Activated T-cell treated with anti-CD3 and anti-CD28 coated beads, Interleukin-2, amount 50 U/mL, for 24 hours (primary cell): Measurements from ENCODE around the gene ZNF148.

Source experiments
- DNase-seq: peaks from one replicate; pipeline ENCODE4 v3.0.0-alpha.2; 2020
- H3K27ac Mint-ChIP-seq: 2 replicates; pipeline ENCODE4 v1.8.0; 2020; ENCODE audit warnings: mild to moderate bottlenecking, mixed read lengths
- H3K27me3 Mint-ChIP-seq: 2 replicates; pipeline ENCODE4 v1.8.0; 2020; ENCODE audit warnings: mixed read lengths
- H3K36me3 Mint-ChIP-seq: 2 replicates; pipeline ENCODE4 v1.8.0; 2020; ENCODE audit warnings: low read depth, mixed read lengths
- H3K4me1 Mint-ChIP-seq: 2 replicates; pipeline ENCODE4 v1.8.0; 2020; ENCODE audit warnings: low read depth, mixed read lengths
- H3K4me3 Mint-ChIP-seq: 2 replicates; pipeline ENCODE4 v1.8.0; 2020; ENCODE audit warnings: mild to moderate bottlenecking, moderate library complexity, mixed read lengths
- H3K9me3 Mint-ChIP-seq: 2 replicates; pipeline ENCODE4 v1.8.0; 2020; ENCODE audit warnings: mixed read lengths

Gene ZNF148

DNA sequence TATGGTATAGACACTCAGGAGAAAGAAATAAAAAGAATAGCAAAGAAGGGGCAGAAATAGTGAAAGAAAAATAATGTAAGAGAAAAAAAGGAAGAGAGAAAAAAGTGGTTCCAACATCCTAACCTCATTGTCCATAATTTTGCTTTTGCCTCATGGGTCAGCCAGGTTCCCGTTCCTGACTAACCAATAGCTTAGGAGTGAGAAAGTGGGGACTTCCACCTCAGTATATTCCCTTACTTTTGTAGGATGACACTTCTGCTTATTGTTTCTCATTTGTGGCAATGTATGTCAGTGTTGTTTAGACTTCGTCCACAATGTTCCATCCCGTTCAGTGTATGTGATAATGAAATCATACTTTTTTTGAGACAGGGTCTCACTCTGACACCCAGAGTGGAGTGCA is 153.3 kb downstream of the ZNF148 start:
- Mint-ChIP-seq H3K27me3 (no peaks in the 10 kb centered on the region), H3K36me3 (peaks cover 4% of the 10 kb centered on the region), H3K4me3 (no peak overlapping the region), H3K9me3 (no peaks in the 10 kb centered on the region), H3K4me1 (peaks cover 11% of the 10 kb centered on the region), H3K27ac (no peak overlapping the region)
- DNase-seq, result no peak

DNA sequence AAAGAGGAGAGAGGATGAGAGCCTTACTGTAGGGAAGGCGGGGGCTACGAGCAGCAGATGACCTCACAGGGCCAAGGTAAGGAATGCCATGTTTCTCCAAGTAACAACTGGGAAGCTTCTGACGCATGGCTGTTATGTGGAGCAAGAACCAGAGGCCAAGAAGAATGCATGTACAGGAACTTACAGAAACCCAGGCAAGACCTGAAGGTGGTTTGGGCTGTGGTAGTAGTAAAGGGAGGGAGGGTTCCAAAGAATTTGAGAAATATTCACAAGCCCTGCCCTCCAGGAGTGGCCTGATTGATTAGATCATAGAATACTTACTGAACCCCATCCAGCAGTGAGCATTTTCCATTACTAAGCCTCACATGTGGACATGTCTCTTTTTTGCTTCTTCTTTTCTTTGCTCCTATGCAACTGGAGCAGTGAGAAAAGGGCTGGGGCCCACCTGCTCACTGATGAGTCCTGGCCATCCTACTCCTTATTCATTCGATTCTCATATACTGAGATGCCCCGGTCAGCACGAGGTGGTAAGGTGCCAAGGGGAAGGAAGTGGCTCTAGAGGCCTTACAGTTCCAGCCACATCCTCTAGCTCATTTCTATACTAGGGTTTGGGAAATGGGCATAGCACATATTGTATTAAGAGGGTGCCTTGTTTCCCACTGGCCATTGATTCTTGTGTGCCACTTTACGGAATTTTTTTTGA is 154.2 kb downstream of the ZNF148 start:
- H3K9me3 Mint-ChIP-seq, result no peaks in the 10 kb centered on the region
- H3K27me3 Mint-ChIP-seq, result no peaks in the 10 kb centered on the region
- no peak overlapping the region for H3K4me3 Mint-ChIP-seq
- DNase-seq, result no peak
- peaks cover under 1% of the 10 kb centered on the region for H3K36me3 Mint-ChIP-seq
- no peak overlapping the region for H3K27ac Mint-ChIP-seq
- peaks cover 11% of the 10 kb centered on the region for H3K4me1 Mint-ChIP-seq

DNA sequence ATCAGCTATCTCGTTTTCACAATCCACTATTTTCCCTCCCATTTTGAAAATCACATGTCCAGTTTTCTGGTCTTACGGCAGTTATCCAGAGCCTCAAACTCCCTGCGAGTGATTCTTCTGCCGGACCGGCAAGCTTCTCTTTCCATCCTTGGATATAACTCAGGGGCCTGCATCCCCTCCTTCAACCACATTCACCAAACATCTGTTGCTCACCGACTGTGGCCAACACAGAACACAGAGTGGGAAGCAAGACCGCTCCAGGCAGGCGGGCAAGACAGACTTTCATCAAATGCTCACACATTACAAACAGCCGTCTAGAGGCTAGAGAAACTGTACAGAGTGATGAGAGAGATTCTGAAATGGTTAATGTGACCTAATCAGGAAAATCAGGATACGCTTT is 154.9 kb downstream of the ZNF148 start:
- no peaks in the 10 kb centered on the region for H3K36me3 Mint-ChIP-seq
- DNase-seq, result no peak
- H3K27ac Mint-ChIP-seq, result no peak overlapping the region
- peaks cover 11% of the 10 kb centered on the region for H3K4me1 Mint-ChIP-seq
- no peak overlapping the region for H3K4me3 Mint-ChIP-seq
- no peaks in the 10 kb centered on the region for H3K27me3 Mint-ChIP-seq
- H3K9me3 Mint-ChIP-seq, result no peaks in the 10 kb centered on the region

DNA sequence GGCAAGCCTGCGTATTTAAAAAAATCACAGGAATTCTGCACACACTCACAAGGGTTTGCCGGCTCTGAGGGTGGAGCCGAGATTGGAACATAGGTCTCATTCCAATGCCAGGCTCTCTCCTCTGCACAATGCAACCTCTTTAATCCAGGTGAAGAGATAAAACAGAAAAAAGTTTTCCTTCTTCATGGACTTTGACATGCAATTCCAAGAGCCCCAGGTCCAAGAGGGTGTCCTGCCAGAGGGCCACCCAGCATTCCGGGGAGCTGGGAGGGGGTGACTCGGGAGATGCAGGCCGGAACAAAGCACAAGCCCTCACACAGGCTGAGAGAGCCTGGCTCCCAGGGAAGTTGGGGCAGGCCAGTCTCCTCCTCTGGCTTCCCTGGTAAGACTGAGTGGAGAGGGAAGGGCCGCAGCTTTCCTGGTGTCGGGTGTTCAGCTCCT is 155.8 kb downstream of the ZNF148 start:
- Mint-ChIP-seq H3K27ac (no peak overlapping the region), H3K27me3 (peaks cover 5% of the 10 kb centered on the region), H3K4me3 (no peak overlapping the region), H3K36me3 (no peaks in the 10 kb centered on the region), H3K9me3 (no peaks in the 10 kb centered on the region), H3K4me1 (peaks cover 16% of the 10 kb centered on the region)
- no peak for DNase-seq

DNA sequence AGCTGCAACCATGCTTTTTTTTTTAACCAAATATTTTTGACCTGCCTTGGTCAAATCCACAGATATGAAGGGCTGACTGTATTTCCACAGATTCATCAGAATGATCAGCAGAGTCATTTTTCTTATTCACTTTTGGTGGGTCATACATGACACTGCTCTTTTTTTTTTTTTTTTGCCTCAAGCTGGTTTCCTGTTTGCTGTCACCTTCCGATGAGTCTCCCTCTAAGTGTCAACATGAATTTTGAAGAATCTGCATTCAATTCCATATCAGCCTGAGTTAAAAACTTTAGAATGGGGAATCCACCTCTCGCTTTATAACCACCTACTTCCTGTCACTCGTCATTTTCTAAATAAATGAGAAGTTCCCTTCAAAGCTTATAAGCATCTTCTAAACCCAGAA is 160.4 kb downstream of the ZNF148 start:
- H3K36me3 Mint-ChIP-seq, result no peaks in the 10 kb centered on the region
- peaks cover 22% of the 10 kb centered on the region for H3K4me1 Mint-ChIP-seq
- no peaks in the 10 kb centered on the region for H3K9me3 Mint-ChIP-seq
- no peak overlapping the region for H3K4me3 Mint-ChIP-seq
- peaks cover 44% of the 10 kb centered on the region for H3K27me3 Mint-ChIP-seq
- DNase-seq, result no peak
- H3K27ac Mint-ChIP-seq, result no peak overlapping the region

DNA sequence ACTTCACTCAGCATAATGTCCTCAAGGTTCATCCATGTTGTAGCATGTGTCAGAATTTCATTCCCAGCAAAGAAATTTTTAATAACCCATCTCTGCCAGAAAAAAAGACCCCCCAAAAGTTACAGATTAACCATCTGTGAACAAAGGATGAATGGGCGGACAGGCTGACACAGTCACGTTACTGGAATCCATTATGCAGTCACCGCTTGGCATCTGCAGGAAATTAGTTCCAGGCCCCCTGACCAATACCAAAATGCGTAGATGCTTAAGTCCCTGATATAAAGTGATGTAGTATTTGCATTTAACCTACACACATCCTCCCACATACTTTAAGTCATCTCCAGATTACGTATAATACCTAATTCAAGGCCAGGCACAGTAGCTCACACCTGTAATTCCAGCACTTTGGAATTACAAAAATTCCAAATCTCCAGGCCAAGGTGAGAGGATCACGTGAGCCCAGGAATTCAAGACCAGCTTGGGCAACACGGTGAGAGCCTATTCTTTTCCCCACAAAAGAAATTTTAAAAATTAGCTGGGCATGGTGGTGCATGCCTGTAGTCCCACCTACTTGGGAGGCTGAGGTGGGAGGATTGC is 161.1 kb downstream of the ZNF148 start:
- DNase-seq, result no peak
- H3K4me1 Mint-ChIP-seq, result peaks cover 26% of the 10 kb centered on the region
- H3K27ac Mint-ChIP-seq, result no peak overlapping the region
- H3K4me3 Mint-ChIP-seq, result no peak overlapping the region
- H3K36me3 Mint-ChIP-seq, result no peaks in the 10 kb centered on the region
- H3K9me3 Mint-ChIP-seq, result no peaks in the 10 kb centered on the region
- peaks cover 51% of the 10 kb centered on the region for H3K27me3 Mint-ChIP-seq

DNA sequence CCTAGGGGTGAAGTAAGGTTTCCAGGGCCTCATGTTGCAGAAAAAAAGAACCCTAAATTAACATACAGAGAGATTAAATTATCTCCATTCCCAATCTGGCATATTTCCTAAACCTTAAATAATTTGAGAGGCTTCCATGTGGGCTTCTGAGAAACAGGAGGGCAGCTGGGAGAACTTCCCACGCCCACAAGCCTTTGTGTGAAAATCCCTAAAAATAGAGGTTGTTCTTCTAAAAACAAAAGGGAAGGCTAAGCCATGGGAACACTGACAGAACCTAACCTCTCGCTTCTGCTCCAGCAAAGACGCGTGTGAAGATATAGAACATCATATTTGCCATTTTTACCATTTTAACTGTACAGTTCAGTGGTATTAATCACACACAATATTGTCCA is 161.8 kb downstream of the ZNF148 start:
- Mint-ChIP-seq H3K36me3 (no peaks in the 10 kb centered on the region), H3K4me1 (peaks cover 26% of the 10 kb centered on the region), H3K27ac (no peak overlapping the region), H3K4me3 (no peak overlapping the region), H3K27me3 (peaks cover 51% of the 10 kb centered on the region), H3K9me3 (no peaks in the 10 kb centered on the region)
- DNase-seq, result no peak

DNA sequence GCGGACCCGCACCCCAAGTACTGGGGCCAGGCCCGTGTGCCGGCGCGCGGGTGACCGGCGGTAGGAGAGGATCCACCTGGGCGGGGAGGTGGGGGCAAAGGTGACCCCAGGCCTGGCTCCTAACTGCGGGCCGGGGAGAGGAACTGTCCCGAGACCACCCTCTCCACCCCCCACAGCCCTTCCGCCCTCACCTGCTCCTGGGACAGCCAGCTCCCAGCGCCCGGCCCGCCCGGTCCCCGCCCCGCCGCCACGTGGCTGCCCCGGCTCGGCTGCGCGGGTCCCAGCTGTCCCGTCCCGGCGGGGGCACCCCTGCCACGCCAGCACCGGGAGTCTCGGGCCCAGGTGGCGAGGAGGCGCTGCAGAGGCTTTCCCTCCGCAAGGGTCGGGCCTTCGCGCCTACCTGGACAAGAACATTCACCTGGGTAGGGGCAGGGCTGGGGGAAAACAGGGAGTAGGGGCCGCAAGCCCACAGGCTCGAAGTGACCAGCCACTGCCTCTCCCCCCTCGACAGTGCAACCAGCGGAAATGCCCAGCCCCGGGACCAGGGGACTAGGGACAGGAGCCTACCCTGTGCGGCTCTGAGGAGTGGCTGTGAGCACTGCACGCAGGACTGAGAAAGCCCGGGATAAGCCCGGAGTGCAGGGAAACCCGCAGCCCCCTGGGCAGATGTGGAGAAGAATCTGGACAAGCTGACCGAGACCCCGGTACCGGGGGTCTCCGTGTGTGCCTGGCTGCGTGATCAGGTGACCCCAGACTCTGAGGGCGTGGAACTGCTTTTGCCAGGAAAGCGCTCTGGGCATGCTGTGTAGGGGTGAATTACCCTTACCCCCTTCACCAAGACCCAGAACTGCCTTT is 162.4 kb downstream of the ZNF148 start, which contains the start of gene SLC12A8:
Gene SLC12A8, minus strand, starts transcription at position 240 of the 855 bp plus-strand sequence. CDS start 1,399 bp downstream, outside the sequence.
- peaks cover 26% of the 10 kb centered on the region for H3K4me1 Mint-ChIP-seq
- no peak within 1 kb of the TSS for H3K27ac Mint-ChIP-seq
- peaks cover 56% of the 10 kb centered on the region for H3K27me3 Mint-ChIP-seq
- H3K9me3 Mint-ChIP-seq, result no peaks in the 10 kb centered on the region
- H3K36me3 Mint-ChIP-seq, result no peaks in the 10 kb centered on the region
- peak within 1 kb of the TSS; percentile 28 for H3K4me3 Mint-ChIP-seq
- DNase-seq, result peak; percentile 49

DNA sequence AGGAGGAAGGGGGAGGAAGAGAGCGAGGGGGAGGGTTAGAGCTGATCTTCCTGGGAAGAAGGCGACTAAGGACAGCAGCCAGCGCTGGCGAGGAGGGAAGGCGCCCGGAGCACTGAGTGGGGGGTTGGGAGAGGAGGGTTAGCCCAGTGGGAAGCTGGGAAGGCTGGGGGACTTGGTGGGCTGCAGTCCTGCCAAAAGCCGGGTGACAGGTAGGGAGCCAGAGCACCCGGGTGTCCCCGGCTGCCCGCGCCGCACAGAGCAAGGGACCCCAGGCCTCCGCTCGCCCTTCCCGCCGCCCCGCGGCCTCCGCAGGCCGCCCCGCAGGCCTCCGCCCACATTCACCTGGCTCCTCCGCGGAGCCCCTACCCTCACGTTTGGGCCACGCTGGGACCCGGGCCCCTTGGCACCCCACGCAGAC is 163.0 kb downstream of the ZNF148 start:
- Mint-ChIP-seq H3K36me3 (no peaks in the 10 kb centered on the region), H3K27me3 (peaks cover 60% of the 10 kb centered on the region), H3K4me1 (peaks cover 26% of the 10 kb centered on the region), H3K4me3 (peak overlapping the region; percentile 28), H3K9me3 (no peaks in the 10 kb centered on the region), H3K27ac (no peak overlapping the region)
- DNase-seq, result no peak

DNA sequence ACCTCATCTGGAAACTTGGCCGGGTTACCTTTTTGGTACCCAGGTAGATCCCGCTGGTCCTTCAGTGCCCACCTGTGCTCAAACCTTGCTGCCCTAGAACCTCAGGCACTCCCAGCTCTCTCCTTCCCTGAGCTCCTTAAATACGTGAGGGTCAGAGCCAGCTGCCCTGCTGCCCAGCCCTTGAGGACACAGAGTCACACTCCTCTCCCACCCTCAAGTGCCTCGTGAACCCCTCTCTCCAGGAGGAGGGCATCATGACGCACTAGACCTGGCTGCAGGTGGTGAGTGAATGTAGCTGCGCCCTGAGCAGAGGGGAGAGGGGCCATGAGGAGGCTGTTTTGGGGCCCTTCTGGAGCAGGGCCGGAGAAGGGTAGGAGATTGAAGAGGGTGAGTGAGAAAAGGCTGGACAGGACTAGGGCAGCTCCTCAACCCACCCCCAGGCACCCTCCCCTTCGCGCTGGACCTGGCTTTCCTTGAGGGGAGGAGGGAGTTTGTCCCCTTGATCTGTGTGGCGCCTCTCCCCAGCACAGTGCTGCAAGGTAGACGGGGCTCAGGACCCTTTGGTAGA is 163.5 kb downstream of the ZNF148 start:
- H3K27ac Mint-ChIP-seq, result no peak overlapping the region
- DNase-seq, result no peak
- H3K27me3 Mint-ChIP-seq, result peaks cover 64% of the 10 kb centered on the region
- H3K36me3 Mint-ChIP-seq, result no peaks in the 10 kb centered on the region
- H3K4me3 Mint-ChIP-seq, result peak overlapping the region; percentile 28
- peaks cover 26% of the 10 kb centered on the region for H3K4me1 Mint-ChIP-seq
- no peaks in the 10 kb centered on the region for H3K9me3 Mint-ChIP-seq

DNA sequence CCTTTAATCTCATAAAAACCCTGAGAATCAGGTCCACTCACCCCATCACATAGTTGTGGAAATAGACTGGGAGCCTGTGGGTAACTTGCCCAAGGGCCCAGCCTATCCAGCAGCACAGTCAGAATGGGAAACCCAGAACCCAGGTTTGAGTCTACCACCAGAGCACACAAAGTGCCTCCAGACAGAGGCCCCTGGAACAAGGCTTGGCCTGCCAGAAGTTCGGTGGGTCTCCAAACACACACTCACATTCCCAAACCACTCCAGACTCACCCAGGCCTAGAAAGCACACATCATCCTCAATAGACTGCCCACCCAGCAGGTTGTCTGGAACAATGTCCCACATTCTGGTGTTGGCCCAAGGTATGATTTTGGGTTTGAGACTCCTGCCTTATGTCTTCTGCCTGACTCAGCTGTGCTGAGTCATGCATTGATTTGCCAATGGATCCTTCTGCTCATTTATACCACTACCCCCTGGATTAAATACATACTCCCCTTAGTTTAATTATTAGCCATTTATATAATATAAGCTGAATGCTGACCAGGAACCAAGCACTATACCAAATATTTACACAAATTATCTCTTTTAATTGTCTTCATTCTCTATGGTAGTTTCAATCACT is 167.1 kb downstream of the ZNF148 start:
- Mint-ChIP-seq H3K4me1 (peaks cover 10% of the 10 kb centered on the region), H3K27ac (no peak overlapping the region), H3K9me3 (no peaks in the 10 kb centered on the region), H3K27me3 (peaks cover 64% of the 10 kb centered on the region), H3K36me3 (no peaks in the 10 kb centered on the region), H3K4me3 (no peak overlapping the region)
- no peak for DNase-seq

DNA sequence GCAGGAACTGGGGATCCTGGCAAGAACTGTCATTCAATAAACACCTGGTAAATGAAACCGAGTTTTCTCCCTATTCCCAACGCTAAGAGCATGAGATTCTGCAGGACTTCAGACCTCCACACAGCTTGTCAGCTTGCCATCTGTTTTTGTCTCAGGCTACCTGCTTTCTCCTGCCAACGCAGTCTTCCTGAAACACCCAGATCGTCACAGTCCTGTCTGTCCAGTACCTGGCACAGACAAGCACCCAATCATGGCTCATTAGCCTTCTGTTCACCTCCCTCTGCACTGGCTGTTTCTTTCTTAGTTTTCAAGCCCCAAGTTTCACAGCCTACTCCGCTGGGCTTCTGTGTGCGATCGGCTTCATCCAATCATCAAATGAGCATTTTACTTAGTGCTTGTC is 167.6 kb downstream of the ZNF148 start:
- Mint-ChIP-seq H3K27me3 (peaks cover 61% of the 10 kb centered on the region), H3K4me3 (no peak overlapping the region), H3K9me3 (no peaks in the 10 kb centered on the region), H3K36me3 (no peaks in the 10 kb centered on the region), H3K4me1 (peaks cover 10% of the 10 kb centered on the region), H3K27ac (no peak overlapping the region)
- DNase-seq, result no peak

DNA sequence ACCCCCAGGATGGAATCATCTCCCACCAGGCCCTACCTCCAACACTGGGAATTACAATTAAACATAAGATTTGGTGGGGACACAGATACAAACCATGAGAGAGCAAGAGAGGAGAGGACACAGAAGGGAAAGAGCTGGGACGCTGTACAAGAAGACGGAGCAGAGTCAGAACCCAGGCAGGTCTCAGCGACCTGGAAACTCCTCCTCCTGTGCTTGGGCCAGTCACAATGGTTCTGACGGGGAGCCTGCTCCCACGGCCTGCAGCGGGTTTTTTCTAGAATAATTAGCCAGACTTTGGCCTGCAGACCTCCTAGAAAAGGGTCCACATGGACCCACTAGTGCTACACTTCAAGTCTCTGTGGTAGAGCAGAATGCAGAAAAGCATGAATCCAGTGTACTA is 168.2 kb downstream of the ZNF148 start:
- H3K4me3 Mint-ChIP-seq, result no peak overlapping the region
- H3K4me1 Mint-ChIP-seq, result peaks cover 10% of the 10 kb centered on the region
- H3K36me3 Mint-ChIP-seq, result no peaks in the 10 kb centered on the region
- no peak for DNase-seq
- H3K27me3 Mint-ChIP-seq, result peaks cover 59% of the 10 kb centered on the region
- no peaks in the 10 kb centered on the region for H3K9me3 Mint-ChIP-seq
- H3K27ac Mint-ChIP-seq, result no peak overlapping the region

DNA sequence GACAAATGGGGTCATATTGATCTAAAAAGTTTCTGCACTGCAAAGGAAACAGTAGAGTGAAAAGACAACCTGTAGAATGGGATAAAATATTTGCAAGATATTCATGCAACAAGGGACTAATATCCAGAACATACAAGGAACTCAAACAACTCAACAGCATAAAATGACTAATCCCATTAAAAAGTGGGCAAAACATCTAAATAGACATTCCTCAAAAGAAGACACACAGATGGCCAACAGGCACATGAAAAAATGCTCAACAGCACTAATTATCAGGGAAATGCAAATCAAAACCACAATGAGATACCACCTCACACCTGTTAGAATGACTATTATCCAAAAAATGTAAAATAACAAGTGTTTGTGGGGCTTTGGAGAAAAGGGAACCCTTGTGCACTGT is 171.4 kb downstream of the ZNF148 start:
- peaks cover 30% of the 10 kb centered on the region for H3K27me3 Mint-ChIP-seq
- DNase-seq, result no peak

More for the DNA sequence above, 171.4 kb downstream of the ZNF148 start:
- Mint-ChIP-seq H3K36me3 (no peaks in the 10 kb centered on the region), H3K27ac (no peak overlapping the region), H3K4me3 (no peak overlapping the region), H3K4me1 (peaks cover 7% of the 10 kb centered on the region), H3K9me3 (no peaks in the 10 kb centered on the region)
